ENCODE measurements around the gene TRIM38.
"Not testable (repeated sequence)": the region's sequence is repeated elsewhere in the genome, so short reads cannot be mapped to it uniquely, and the experiment has no call there.

The TRIM38 gene, protein sequence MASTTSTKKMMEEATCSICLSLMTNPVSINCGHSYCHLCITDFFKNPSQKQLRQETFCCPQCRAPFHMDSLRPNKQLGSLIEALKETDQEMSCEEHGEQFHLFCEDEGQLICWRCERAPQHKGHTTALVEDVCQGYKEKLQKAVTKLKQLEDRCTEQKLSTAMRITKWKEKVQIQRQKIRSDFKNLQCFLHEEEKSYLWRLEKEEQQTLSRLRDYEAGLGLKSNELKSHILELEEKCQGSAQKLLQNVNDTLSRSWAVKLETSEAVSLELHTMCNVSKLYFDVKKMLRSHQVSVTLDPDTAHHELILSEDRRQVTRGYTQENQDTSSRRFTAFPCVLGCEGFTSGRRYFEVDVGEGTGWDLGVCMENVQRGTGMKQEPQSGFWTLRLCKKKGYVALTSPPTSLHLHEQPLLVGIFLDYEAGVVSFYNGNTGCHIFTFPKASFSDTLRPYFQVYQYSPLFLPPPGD
- total RNA-seq = 36.8 to 151 (median 81.4) reads per million in 18 experiments

DNA sequence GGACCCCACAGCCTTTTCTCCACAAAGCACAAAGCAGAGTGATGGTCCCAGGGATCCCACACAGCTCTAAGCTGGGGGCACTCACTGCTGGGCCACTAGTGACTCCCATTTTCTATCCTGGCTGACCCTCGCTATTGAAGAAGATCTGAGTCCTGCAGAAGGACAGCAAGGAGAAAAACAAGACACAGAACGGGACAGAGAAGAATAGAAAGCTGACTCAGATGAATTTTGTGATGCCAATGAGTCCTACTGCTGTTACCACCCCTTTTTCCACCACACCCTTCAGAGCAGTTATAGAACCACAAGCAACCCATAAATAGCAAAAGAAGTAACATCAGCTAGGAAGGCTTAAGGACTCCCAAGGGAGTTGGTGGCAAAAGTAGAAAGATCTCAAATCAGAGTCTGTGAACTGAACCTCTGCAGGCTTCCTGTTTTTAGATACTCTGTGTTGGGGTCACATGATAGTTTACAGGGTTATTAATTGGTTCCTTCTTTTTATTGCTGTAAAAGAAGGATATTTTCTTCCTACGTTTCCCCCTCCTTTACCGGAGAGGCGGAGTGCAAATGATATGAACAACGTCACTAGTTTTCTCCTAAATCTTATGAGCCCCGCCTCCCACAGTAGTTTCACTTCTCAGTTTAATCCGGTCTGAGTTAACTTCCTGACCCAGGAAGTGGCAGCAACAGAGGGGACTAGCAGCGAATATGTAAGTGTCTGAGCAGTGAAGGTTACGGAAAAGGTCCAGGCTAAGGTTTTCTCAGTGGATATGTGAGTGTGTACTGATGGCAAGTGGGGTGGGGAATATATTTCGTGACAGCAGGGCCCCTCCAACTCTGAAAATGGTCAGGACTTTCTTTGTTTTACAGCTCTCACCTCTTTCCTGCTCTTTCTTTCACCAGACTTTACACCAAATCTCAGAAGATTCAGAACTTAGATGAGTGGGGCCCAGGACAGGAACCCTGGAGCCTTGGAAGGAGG lies at the start of gene TRIM38:
TRIM38 (plus strand) TSS at position 654 of the 979 bp plus-strand sequence. CDS start 3,721 bp downstream, outside the sequence.
- DNase-seq = peak; percentile 96 to 99

DNA sequence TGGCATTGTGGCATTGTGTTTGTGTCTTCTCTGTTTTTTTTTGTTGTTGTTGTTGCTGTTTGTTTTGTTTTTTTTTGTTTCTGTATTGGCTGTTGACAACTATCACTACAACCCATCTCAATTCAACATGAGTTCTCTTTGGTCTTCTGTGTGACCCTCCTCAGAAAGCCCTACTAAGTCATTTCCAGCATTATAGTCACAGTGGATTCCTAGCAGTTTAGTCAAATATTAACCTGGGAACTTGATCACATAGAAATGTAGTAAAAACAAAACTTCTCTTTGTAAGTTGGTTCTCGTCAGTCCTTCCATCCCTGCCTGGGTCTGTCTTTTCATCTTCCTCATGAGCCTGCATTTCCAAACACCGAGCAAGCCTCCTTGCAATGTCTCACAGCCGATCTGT lies 48.9 kb upstream of the TRIM38 start:
- no peak for DNase-seq

DNA sequence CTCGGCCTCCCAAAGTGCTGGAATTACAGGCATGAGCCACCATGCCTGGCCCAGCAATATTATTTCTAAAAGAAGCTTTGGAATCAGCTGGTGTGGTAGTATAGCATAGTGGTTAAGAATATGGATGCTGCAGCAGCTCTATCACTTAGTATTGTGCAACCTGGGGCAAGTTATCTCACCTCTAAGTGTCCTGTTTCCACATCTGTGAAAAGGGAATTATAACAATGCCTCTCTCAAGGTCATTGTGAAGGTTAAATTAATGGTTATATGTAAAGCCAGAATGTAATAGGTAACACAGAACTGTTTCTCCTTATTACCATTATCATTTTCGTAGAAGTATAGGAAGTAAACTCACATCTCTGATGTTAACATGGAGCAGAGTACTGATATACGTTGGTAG lies 46.3 kb upstream of the TRIM38 start:
- DNase-seq = no peak

DNA sequence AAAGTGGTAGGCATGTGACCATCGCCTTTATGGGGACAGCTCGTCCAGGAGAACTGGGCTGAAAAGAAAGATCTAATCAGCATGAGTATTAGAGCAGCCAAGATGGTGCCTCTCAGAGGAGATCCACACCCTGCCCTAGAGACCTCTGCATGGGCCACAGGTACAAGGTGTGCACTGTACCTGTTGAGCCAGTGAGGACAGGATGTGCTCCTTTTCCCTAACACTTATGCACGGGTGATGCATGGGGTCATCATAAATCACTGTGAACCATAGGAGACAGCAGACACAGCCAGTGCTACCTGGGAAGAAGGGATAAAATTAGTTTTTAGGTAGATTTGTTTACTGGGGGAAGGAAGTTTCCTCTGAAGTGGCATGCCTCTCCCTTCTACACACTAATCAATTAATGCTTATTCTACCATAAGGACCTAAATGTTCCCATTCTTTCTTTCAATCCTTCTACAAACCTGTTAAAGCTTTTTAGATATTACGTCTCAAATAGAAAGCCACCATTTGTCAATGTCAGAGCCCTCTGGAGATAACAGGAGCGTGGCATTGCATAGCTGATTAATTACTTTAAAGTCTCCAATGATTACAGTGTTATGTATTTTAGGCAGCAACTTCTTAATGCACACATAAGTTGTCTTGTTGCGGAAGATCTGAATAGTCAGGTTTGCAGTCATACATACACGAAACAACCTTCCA lies 45.7 kb upstream of the TRIM38 start:
- no peak for DNase-seq

DNA sequence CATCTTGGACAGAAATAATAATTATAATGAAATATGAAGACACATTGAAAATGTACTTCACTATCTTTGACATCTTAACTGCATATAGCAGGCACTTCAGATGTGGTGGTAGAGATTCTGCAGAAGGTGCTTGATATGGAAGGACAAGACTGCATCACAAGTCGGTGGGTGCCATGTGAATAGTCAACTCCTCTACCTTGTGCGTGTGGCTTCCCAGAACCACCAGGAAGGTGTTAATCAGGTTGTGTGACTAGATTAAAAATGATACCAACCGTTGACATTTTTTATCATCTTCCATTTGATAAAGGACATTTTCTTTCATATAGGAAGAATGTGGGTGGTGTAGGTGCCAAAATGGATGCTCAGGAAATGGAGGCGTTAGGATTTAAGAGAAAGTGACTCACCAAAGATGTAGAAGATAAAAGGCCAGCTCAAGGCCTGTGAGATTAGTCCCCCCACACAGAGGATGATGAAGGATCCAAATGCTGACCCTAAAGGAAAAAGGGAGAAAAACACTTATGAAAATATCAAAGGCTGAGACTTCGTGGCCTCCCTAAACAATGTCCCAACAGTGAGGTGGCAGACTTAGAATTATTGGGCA lies 44.4 kb upstream of the TRIM38 start:
- no peak for DNase-seq

DNA sequence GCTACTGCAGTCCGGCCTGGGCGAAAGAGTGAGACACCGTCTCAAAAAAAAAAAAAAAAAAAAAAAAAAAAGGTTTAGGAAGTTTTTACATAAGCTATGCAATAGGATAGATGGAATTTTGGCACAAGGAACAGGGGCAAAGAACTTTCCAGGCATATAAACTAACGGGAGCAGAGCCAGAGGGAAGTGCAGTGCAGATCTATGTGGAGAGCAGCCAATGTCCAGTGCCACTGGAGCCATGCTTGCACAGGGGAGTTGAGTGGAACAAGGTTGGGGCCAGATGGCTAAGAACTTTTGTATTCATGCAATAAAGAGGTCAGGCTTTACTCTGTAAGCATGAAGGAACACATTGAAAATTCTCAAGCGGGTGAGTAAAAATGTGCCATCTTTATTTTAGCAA lies 42.9 kb upstream of the TRIM38 start:
- no peak for DNase-seq

DNA sequence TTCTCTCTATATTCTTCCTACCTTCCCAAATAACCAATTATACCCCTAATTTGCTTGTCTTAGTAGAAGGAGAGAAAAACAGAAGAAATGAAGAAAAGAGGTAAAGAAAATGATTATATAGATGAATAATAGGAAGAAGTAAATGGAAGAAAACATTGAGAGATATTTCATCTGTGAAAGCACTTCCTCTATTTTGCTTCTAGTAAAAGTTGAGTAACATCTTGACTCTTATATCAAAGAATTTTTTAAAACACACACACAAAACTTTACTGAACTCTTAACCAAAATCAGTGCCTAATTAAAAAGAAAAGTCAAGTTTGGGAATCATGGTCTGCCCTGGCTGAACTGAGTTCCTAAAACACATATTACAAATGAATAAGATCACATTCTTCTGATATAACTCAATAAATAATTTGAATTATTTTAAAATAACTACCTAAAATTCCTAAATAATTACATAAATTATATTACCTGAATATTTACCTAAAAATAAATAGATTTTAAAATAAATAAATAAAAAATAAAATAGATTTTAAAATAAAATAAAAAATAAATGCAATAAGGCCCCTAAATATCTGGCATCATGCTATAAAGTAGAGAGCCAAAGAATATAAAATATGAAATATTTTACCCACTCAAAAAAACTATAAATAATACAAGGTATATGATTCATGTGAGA lies 40.9 kb upstream of the TRIM38 start:
- peak in 1 of 2 donors; percentile 35 for DNase-seq

DNA sequence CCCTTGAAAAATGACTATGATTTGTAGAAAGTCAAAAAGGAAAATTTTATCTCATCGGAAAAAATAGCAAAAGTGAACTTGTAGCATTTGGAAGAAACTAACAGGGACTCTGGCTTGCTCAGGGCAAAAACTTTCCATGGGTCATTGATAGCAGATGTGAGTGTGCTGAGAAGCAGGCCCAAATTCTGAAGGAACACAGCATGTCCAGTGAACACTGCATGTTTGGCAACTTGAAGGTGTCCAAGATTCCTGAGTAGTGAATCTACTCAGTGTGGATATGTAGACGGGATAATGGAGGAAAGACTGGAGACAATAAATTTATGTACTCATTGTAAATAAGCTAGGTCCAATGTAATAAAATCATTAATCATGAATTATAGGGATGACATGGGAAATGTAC lies 40.3 kb upstream of the TRIM38 start:
- DNase-seq = no peak

DNA sequence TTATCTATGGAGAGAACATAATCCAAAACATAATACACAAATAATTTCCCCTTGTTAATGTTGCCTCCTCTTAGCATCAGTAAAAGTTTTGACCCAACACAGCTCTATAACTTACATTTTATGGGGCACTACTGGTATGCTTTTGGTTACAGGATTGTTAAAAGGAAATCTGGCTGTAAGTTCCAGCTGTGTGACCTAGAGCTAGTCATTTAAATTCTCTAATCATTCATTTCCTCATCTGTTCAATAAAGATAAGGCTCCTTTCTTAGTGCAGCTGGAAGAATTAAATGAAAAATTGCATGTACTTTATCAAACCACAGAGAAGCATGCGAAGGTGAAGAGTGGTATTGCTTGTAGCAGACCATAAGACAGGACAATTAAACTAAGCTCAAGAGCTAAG lies 36.7 kb upstream of the TRIM38 start:
- no peak for DNase-seq

DNA sequence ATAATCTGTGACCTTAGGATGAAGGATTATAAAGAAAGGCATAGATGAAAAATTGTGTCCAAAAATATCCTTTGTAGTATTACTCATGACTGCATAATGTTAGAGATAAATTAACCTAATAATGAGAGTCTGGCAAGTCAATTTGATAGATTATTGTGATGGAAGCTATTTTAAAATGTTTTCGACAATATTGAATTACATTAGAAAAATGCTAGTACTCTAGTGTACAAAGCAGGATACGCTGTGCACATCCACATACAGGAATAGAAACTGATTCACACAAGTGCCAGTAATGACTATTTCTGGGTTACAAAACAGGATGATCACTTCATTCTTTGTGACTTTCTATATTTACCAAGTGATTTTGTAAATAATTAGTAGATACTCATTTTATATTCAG lies 35.4 kb upstream of the TRIM38 start:
- peak; percentile 34 to 36 for DNase-seq

DNA sequence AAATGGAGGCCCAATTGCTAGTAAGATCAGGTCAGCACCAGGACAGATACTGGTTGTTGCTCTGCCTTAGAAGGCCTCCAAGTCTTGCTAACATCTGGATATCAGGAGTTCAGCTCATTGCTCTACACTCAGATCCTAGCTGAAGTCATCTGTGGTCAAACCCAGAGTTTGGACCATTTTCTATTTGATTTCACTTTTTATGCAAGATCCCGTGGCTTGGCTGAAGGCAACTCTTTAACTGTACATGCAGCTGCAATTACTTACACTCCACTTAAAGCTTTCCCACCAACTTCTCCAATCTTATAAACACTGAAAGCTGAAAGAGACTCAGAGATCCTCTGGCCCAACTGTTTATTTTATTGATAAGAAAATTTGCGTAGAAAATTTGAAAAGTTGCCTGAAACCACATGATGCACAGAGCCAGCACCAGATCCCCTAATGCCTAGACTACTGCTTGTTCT lies 34.8 kb upstream of the TRIM38 start:
- DNase-seq = peak; percentile 5 to 13

DNA sequence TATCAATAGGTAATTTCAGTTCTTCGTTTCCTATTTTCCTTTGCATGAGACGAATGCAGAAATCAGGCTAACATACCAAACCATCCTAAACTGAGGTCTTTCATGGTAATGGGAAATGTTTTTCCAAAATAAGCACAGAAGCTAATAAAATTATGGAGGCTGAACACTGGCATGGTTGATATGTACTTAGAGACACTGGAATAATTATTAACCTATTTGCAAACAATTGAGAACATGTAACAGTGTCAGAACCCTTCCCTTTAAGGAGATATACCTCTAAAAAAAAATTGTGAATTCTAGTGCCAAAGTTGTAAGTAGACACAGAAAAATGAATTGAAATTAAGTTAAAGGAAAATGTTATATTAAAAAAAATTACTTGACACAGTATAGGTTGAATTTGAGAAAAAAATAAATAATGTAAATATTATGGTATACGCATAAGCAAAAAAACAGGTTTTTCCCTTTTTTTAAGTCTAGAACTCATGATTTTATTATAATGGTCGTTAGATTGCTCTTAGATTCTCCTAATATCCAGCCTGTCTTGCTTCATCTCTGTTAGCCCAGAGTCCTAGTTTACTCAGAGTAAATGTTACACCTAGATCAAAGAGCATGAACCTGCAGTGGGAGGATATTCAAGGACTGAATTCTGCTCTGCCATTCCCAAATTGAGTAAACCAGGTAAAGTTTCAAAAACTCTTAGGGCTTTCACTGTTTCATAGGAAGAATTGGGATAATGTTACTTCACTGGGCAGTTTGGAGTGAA lies 33.9 kb upstream of the TRIM38 start:
- no peak for DNase-seq

DNA sequence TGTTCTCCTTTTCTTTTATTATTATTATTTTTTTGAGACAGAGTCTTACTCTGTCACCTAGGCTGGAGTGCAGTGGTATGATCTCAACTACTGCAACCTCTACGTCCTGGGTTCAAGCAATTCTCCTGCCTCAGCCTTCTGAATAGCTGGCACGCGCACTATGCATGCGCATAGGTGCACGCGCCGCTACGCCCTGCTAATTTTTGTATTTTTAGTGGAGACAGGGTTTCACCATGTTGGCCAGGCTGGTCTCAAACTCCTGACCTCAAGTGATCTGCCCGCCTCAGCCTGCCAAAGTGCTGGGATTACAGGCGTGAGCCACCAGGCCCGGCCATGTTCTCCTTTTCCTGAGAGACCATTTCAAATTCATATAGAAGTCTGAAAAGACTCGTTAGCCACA lies 32.8 kb upstream of the TRIM38 start:
- not testable (repeated sequence) for DNase-seq

DNA sequence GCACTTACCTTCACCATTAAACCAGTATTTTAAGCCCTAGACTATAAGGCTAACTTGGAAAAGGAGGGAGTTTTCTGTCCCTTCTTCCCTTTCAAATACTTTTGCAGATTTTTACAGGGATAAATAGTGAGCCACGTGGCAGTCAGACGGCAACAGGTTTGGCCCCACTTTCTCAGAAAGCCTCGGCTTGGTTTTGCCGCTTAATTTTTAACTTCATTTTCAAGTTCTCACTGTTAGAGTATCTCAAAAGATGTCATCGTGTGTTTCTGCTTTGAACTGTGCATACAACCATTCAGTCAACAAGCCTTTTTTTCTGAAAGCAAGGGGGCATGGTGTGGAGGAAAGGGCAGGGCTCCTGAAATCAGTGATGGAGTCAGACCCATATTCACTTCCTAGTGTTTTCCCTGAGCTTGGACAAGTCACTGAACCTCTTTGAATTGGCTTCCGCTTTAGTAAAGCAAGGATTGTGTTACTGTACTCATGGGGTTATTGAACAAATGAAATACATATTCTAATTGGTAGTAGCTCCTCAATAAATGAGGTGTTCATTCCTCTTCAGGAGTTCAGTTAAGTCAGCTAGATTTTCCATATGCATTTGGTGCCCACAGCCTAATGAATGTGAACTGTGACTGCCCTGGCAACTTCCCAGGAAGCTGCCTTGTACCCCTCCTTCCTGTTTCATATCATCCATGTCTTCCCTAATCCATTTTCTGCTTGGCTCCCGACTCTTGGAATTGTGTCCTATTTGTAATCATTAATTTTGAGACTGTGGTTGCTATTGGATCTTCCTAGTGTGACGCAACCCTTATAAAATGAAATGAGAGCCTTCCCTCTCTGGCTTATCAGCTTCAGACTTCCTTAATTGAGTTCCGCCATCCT lies 31.8 kb upstream of the TRIM38 start, which contains the start of gene SLC17A2:
SLC17A2 (minus strand) TSS at position 160 of the 879 bp plus-strand sequence. CDS start 4,895 bp downstream, outside the sequence.
- DNase-seq = peak in 1 of 2 donors; percentile 29

DNA sequence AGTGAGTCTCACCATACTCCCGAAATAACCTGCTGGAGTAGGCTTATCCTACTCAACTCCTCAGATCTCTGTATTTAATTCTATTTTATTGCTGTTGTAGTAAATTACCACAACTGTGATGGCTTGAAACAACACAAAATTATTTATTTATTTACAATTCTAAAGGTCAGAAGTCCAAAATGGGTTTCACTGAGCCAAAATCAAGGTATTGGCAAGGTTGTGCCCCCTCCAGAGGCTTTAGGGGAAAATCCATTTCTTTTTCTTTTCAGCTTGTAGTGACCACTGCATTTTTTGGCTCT lies 31.2 kb upstream of the TRIM38 start:
- DNase-seq = no peak

DNA sequence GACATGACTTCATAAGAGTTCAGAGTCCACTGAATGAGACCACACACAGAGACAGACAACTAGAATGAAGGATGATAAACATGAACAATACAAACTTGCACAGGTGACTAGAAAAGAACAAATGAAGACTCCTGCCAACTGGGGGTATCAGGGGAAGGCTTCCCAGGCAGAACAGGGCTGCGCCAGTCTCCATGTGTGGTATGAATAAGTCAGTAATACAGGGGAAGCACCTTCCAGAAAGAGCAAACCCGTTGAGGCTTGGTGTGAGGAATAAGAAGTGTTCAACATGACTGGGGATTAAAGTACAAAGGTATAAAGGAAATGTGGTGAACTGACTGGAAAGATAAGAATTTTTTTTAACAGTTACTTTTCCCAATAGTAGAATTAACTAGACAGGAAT lies 28.4 kb upstream of the TRIM38 start:
- no peak for DNase-seq

DNA sequence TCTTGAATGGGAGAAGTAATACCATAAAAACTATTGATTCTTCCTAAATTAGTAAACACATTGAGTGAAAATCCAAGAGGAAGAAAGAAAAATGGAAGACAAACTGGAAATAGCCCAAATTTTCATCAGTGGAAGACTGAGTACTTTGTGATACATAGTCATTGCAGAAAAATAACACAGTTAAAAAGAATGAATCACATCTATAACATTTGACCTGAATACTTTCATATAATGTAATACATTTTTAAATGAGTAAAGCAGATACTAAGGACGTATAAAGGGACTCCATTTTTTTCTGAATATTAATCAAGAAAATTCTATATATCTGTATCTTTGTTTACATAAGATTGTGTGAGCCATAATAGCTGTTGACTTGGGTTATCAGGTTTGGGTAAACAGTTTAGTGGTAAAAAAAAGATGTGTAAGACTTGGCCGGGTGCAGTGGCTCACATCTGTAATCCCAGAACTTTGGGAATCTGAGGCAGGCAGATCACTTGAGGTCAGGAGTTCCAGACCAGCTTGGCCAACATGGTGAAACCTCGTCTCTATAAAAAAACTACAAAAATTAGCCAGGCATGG lies 27.8 kb upstream of the TRIM38 start:
- DNase-seq = no peak

DNA sequence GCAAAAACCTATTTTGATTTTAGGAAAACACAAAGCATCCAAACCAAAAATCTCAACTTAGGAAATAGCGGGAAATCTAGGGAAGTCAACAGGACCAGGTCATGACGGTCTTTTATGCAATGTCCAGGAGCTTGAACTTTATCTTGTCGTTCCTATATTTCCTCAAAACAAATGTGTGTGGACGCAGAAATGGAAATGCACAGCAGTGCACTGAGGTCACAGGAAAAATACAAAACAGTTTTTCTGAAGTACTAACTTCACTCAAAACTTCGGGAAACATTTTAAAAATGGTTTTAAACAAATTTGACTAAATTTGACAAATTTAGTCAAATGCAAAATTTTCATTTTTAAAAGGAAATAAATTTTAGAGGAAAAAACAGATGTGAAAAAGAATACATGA lies 26.6 kb upstream of the TRIM38 start:
- DNase-seq = no peak

DNA sequence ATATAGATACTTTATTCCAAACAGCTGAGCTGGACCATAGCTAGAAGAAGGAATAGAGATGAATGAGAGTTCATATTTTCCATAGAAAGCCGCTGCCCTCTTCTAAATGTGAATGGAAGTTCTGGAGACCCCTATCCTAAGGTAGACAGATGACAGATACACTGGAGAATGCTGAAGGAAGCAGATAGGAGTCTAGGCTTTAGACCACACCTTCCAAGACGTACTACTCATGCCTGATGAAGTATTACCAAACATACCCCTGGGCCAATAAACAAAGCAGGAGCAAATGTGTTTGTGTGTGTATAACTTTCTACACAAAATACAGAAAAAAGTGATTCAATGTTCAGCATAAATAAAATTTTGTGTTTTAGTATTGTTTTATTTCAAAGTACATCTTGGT lies 23.0 kb upstream of the TRIM38 start:
- no peak for DNase-seq
